Esophagus muscularis mucosa (tissue), 4 donors: ENCODE results near the gene TENT5C. TPM values are rescaled to one million over a fixed set of nuclear protein-coding genes. Genes with fewer than 3 reads are reported as not detected.

Source experiments
- DNase-seq: peaks from one replicate; pipeline ENCODE4 v3.0.0-alpha.2; 2017; ENCODE audit errors: extremely low spot score
- H3K27ac ChIP-seq, 4 donors: fragments of 200-600 bp; sonication (generic); replicated peaks in 1 of 4; 1 replicate in 3 of 4; 2 replicates in 1 of 4; pipeline ENCODE4 v1.5.1; 2016 to 2019; ENCODE audit warnings: mild to moderate bottlenecking in 1 of 4
- H3K27me3 ChIP-seq, 4 donors: fragments of 200-600 bp; sonication (generic); one replicate each; pipeline versions ENCODE4 v1.5.1 to v1.6.0; 2016 to 2019
- H3K36me3 ChIP-seq, 4 donors: fragments of 200-600 bp; sonication (generic); one replicate each; pipeline ENCODE4 v1.5.1; 2016 to 2019
- H3K4me1 ChIP-seq, 4 donors: fragments of 200-600 bp; sonication (generic); one replicate each; pipeline ENCODE4 v1.5.1; 2016 to 2019
- H3K4me3 ChIP-seq, 4 donors: fragments of 200-600 bp; sonication (generic); 1 replicate in 2 of 4; 2 replicates in 2 of 4; pipeline ENCODE4 v1.5.1; 2016 to 2019; ENCODE audit warnings: mild to moderate bottlenecking in 4 of 4, moderate library complexity in 1 of 4
- H3K9me3 ChIP-seq, 4 donors: fragments of 200-600 bp; sonication (generic); 1 replicate in 3 of 4; 2 replicates in 1 of 4; pipeline ENCODE4 v1.5.1; 2016 to 2019
- EP300 ChIP-seq: sonication (generic); formaldehyde crosslinking; IDR thresholded peaks from one replicate; pipeline ENCODE4 v1.6.1; 2017; ENCODE audit warnings: antibody characterized with exemption
- POLR2A ChIP-seq: fragments of 450-650 bp; IDR thresholded peaks from one replicate; pipeline ENCODE4 v1.6.1; 2017; ENCODE audit warnings: antibody characterized with exemption, moderate library complexity, mild to moderate bottlenecking, low read depth
- POLR2AphosphoS5 ChIP-seq, 2 donors: sonication (generic); formaldehyde crosslinking; IDR thresholded peaks; one replicate each; pipeline ENCODE4 v1.6.1; 2017; ENCODE audit warnings: antibody characterized with exemption in 2 of 2
- WGBS: methylation state at CpG from one replicate; pipeline ENCODE4 v1.1.5; 2018; 5-methylcytosine and 5-hydroxymethylcytosine counted together
- intact Hi-C: fragments of 100-400 bp; cut with DNase I; formaldehyde crosslinking; loops from one replicate; pipeline ENCODE4 v1.15.1; 2023
- total RNA-seq, 4 donors: library from RNA; depleted of rRNA; stranded (reverse); fragments of >200 nt; gene quantifications; one replicate each; pipeline versions ENCODE4 v1.1.0 to v1.2.1, GENCODE V29; 2016
- TF ChIP-seq, protein P1 (sequence below), 3 experiments: fragments of 200-600 bp in 2 of 3; fragments of 450-650 bp in 1 of 3; sonication (generic) in 2 of 3; IDR thresholded peaks; one replicate each; pipeline ENCODE4 v1.5.1; 2017 to 2019; ENCODE audit warnings: antibody characterized with exemption in 3 of 3, mild to moderate bottlenecking in 2 of 3, moderate library complexity in 1 of 3

The TENT5C gene
- total RNA-seq, 4 donors from 2014 or later = 0.92 to 6.8 (median 2.5) TPM

DNA sequence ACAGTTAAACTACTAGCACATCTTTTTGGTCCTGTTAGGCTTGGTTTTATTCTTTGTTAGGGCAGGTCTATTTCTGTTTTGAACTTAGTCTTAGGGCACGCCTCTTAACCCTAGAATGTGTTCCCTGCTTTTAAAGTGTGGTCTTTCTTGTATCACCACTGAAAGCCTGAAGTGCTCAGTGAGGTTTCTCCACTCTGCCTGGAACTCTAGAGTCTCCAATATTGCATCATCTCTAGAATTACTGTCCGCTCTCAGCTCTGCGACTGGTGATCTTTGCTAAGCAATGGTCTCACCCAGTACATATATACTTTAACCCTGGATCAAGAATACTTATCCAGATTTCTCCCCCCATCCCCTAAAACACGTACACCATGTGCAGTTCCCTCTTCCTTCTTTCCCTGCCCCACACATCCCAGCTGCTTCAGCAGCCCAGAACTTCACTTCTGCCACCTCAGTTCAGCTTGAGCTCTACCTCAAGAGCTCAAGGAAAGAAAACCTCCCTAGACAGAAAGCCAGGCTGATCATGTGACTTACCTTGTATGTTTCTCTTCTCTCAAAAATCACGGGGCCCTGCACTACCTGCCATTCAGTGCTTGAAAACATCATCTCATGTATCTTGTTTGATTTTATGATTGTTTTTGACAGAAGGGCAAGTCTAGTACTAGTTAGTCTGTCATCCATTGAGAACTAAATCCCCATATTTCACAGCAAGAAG is 59.9 kb downstream of the TENT5C start:
- whole genome bisulfite sequencing = 84% methylated on average over 5 of the region's 5 CpGs

DNA sequence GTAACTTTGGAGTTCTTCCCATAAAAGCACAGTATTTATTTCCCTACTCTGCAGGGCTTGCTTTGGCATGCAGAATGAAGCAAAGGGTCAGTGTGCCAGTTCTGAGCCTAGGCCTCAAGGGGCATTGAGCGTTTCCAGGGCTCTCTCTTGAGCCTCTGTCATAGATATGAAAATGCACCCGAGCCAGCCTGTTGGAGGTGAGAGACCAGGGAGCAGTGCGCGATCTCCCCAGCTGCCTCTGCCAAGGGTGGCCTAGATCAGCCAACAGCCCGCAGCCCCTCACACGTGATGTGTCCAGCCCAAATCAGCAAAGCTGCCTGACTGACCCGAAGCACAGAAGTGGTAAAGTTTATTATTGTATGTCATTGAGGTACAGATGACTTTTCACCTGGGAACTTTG is 63.7 kb downstream of the TENT5C start:
- intact Hi-C loops = no loop called here
- WGBS = 77% methylated on average over 7 of the region's 7 CpGs
- no peak for TF ChIP-seq EP300
- no peak for TF ChIP-seq POLR2A
- TF ChIP-seq, protein P1, sequence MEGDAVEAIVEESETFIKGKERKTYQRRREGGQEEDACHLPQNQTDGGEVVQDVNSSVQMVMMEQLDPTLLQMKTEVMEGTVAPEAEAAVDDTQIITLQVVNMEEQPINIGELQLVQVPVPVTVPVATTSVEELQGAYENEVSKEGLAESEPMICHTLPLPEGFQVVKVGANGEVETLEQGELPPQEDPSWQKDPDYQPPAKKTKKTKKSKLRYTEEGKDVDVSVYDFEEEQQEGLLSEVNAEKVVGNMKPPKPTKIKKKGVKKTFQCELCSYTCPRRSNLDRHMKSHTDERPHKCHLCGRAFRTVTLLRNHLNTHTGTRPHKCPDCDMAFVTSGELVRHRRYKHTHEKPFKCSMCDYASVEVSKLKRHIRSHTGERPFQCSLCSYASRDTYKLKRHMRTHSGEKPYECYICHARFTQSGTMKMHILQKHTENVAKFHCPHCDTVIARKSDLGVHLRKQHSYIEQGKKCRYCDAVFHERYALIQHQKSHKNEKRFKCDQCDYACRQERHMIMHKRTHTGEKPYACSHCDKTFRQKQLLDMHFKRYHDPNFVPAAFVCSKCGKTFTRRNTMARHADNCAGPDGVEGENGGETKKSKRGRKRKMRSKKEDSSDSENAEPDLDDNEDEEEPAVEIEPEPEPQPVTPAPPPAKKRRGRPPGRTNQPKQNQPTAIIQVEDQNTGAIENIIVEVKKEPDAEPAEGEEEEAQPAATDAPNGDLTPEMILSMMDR (IDR thresholded peaks at IDR 0.05) = no peak
- no peak for TF ChIP-seq POLR2AphosphoS5 (IDR thresholded peaks at IDR 0.05)
- Histone ChIP-seq H3K9me3 (no peaks in the 10 kb centered on the region), H3K36me3 (no peaks in the 10 kb centered on the region), H3K27ac (no peak overlapping the region), H3K4me1 (peaks cover 9 to 15% (median 11%) of the 10 kb centered on the region in 4 donors), H3K4me3 (no peak overlapping the region), H3K27me3 (no peaks in the 10 kb centered on the region)
- no peak for DNase-seq

More for the DNA sequence above, 59.9 kb downstream of the TENT5C start:
- Histone ChIP-seq H3K4me1 (no peaks in the 10 kb centered on the region), H3K36me3 (no peaks in the 10 kb centered on the region), H3K9me3 (no peaks in the 10 kb centered on the region), H3K4me3 (no peak overlapping the region), H3K27me3 (no peaks in the 10 kb centered on the region), H3K27ac (no peak overlapping the region)
- DNase-seq = no peak
- intact Hi-C loops = no loop called here
- no peak for TF ChIP-seq POLR2A
- TF ChIP-seq POLR2AphosphoS5 (IDR thresholded peaks at IDR 0.05) = no peak
- TF ChIP-seq, protein P1 (IDR thresholded peaks at IDR 0.05) = no peak

DNA sequence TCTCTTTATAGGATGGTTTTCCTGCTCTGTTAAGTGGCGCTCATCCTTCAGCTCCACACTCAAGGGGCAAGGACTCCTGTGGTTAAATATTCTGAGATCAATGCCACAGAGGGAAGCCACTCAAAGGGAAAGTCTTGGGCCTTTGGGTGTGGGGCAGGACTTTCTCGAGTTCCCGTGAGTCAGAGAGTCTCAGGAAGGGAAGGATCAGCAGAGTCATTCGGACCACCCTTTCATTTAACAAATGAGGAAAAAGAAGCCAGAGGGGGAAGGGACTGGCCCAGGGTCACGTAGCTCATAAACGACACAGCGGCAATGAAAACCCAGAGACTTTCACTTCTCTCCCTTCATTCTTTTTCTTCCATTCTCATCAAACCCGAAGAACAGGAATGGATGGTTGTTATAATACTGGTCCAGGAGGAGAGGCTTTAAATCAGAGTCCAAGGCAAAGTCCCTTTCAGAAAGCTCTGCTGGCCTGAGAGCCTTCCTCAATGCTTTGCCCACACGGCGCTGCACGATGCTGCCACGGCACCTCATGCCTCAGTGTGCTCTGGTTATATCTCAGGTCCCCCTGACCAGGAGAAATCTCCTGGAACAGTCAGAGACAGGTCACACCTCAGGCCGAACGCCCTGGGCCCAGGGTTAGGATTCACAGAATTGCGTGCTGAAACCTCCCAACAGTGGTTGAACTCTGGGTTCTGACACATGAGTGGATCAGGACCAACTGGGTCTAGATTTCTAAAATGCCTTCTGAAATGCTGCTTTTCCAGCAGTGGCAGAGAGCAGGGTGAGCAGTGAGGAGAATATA is 65.3 kb downstream of the TENT5C start:
- 88% methylated on average over 12 of the region's 15 CpGs for WGBS
- H3K4me3 ChIP-seq = no peak overlapping the region
- no peaks in the 10 kb centered on the region for H3K27me3 ChIP-seq
- peaks cover 9 to 15% (median 11%) of the 10 kb centered on the region in 4 donors for H3K4me1 ChIP-seq
- no peaks in the 10 kb centered on the region for H3K9me3 ChIP-seq
- no peaks in the 10 kb centered on the region for H3K36me3 ChIP-seq
- intact Hi-C loops = no loop called here
- TF ChIP-seq, protein P1 (IDR thresholded peaks at IDR 0.05) = no peak
- TF ChIP-seq POLR2A (no peak), EP300 (no peak)
- no peak overlapping the region for H3K27ac ChIP-seq
- DNase-seq = no peak

DNA sequence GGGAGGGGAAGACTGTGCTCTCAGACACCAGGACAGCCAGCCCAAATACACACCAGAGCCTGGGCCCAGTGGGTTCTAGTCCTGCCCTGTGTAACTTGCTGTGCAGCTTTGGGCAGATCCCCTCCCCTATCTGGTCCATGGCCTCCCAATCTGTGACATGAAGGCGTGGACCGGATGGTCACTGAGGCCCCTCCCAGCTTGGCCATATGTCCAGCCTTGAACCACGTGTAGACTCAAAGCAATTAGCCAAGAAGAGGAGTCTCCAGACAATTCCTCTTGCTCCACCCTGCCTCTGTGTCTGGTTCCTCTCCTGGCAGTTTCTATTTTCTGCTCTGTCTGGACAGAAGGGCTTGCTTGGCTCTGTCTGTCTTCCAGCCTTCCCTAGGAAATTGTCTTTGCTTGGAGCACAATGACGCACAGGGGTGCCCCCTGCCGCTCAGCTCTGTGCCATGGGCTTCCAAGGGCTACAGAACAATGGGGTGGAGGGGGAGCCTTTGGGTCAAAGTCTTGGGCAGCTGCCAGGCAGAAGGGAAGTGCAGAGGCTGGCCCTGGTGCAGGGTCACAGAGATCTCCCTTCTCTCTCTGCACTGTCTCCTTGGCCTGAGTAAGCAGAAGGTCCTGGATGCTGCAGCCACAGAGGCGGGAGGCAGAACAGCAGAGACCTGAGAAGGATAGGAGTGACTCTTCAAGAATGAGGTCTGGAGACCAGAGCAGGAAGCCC is 66.1 kb downstream of the TENT5C start:
- 33% methylated on average over 3 of the region's 6 CpGs for WGBS
- no peak overlapping the region for H3K4me3 ChIP-seq
- no peak overlapping the region for H3K27ac ChIP-seq

More for the DNA sequence above, 66.1 kb downstream of the TENT5C start:
- Histone ChIP-seq H3K36me3 (no peaks in the 10 kb centered on the region), H3K27me3 (no peaks in the 10 kb centered on the region), H3K9me3 (no peaks in the 10 kb centered on the region), H3K4me1 (peaks cover 9 to 17% (median 12%) of the 10 kb centered on the region in 4 donors)
- TF ChIP-seq EP300 (no peak), POLR2A (no peak)
- TF ChIP-seq, protein P1 (IDR thresholded peaks at IDR 0.05) = peak in 1 of 3 experiments; percentile 12
- DNase-seq = no peak
- intact Hi-C loops = no loop called here
